GM12891 (cell line): ENCODE measurements around the gene CFDP1.

Experiments used
- PAX5 ChIP-seq: IDR thresholded peaks from 2 replicates; pipeline ENCODE4 v1.6.1; 2011; ENCODE audit warnings: low read length, moderate library complexity, mild to moderate bottlenecking; ENCODE audit not compliant: insufficient read depth, severe bottlenecking
- POLR2A ChIP-seq: IDR thresholded peaks from 2 replicates; pipeline ENCODE4 v1.6.1; 2011; ENCODE audit warnings: low read depth, low read length, control low read depth
- POLR2AphosphoS5 ChIP-seq: IDR thresholded peaks from 2 replicates; pipeline ENCODE4 v1.6.1; 2011; ENCODE audit warnings: low read depth, low read length, control low read depth
- POU2F2 ChIP-seq: IDR thresholded peaks from 2 replicates; pipeline ENCODE4 v1.6.1; 2011; ENCODE audit warnings: low read depth, mild to moderate bottlenecking, control low read depth, low read length, moderate library complexity
- SPI1 ChIP-seq: IDR thresholded peaks from 2 replicates; pipeline ENCODE4 v1.6.1; 2011; ENCODE audit warnings: low read depth, low read length, control low read depth
- TAF1 ChIP-seq: IDR thresholded peaks from 2 replicates; pipeline ENCODE4 v1.6.1; 2011; ENCODE audit warnings: low read depth, low read length, control low read depth

- TF ChIP-seq POLR2AphosphoS5 (no peak), POLR2A (no peak), SPI1 (no peak), TAF1 (no peak), PAX5 (no peak), POU2F2 (no peak)
These were observed 69.0 kb downstream of the CFDP1 start for GRCh38 chr16:75364286-75364791.
